Prostate gland (tissue), 2 donors: Measurements from ENCODE around the gene OR2B6.

Experiments
- POLR2A ChIP-seq: fragments of 450-650 bp; IDR thresholded peaks from one replicate; pipeline ENCODE4 v1.6.1; 2016; ENCODE audit warnings: antibody characterized with exemption, mild to moderate bottlenecking
- POLR2AphosphoS5 ChIP-seq: sonication (generic); formaldehyde crosslinking; IDR thresholded peaks from one replicate; pipeline ENCODE4 v1.6.1; 2017; ENCODE audit warnings: antibody characterized with exemption
- TF ChIP-seq, protein P1 (sequence below), 4 experiments: fragments of 200-600 bp in 2 of 4; fragments of 450-650 bp in 2 of 4; sonication (generic) in 2 of 4; IDR thresholded peaks; 1 replicate in 3 of 4; 2 replicates in 1 of 4; pipeline ENCODE4 v1.5.1; 2016 to 2019; ENCODE audit warnings: antibody characterized with exemption in 4 of 4, mild to moderate bottlenecking in 2 of 4, moderate library complexity in 2 of 4

DNA sequence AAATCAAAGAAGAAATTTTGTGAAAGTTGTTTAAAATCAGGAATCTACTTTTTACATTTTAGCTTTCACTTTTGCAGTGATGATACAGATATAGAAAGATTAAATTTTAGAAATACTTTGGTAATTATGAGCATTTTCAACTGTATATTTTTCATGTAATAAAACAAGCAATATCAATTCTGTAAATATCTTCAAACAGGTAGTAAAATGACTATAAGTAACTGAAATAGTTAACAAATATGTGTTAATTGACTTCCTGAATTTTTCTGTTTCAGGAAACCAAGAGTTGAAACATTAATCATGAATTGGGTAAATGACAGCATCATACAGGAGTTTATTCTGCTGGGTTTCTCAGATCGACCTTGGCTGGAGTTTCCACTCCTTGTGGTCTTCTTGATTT lies at the start of gene OR2B6:
- TF ChIP-seq POLR2A (no peak), POLR2AphosphoS5 (no peak)
- TF ChIP-seq, protein P1, sequence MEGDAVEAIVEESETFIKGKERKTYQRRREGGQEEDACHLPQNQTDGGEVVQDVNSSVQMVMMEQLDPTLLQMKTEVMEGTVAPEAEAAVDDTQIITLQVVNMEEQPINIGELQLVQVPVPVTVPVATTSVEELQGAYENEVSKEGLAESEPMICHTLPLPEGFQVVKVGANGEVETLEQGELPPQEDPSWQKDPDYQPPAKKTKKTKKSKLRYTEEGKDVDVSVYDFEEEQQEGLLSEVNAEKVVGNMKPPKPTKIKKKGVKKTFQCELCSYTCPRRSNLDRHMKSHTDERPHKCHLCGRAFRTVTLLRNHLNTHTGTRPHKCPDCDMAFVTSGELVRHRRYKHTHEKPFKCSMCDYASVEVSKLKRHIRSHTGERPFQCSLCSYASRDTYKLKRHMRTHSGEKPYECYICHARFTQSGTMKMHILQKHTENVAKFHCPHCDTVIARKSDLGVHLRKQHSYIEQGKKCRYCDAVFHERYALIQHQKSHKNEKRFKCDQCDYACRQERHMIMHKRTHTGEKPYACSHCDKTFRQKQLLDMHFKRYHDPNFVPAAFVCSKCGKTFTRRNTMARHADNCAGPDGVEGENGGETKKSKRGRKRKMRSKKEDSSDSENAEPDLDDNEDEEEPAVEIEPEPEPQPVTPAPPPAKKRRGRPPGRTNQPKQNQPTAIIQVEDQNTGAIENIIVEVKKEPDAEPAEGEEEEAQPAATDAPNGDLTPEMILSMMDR (IDR thresholded peaks at IDR 0.05), result no peak
